Measurements from ENCODE around the gene BACH2. TPM values are rescaled to one million over a fixed set of nuclear protein-coding genes. Genes with fewer than 3 reads are reported as not detected.

Gene BACH2
- total RNA-seq, 2 donors from 2014 or later = 0.52 to 1.2 TPM

- TF ChIP-seq CTCF (IDR thresholded peaks at IDR 0.05) = no peak
- DNase-seq = no peak
Measured at GRCh38 chr6:89965441-89966227, 331.0 kb downstream of the BACH2 start.

GRCh38 chr6:89963391-89963790 lies 333.3 kb downstream of the BACH2 start:
- no peak for TF ChIP-seq CTCF (IDR thresholded peaks at IDR 0.05)
- no peak overlapping the region for H3K27ac ChIP-seq
- no peak for DNase-seq
- H3K36me3 ChIP-seq = no peaks in the 10 kb centered on the region
- H3K9ac ChIP-seq (ENCODE audit: low read depth in 2 of 2, low read length in 2 of 2) = no peak overlapping the region
- H3K4me1 ChIP-seq = no peaks in the 10 kb centered on the region
- H3K27me3 ChIP-seq = no peaks in the 10 kb centered on the region
- H3K9me3 ChIP-seq = no peaks in the 10 kb centered on the region
- intact Hi-C loops (cut with DNase I) = loop anchor here (10.0 kb wide), 1 partner anchor 211 kb away; no protein-coding TSS in a partner anchor
- no peak overlapping the region for H3K4me3 ChIP-seq

More at GRCh38 chr6:89965441-89966227, 331.0 kb downstream of the BACH2 start:
- intact Hi-C loops (cut with DNase I) = loop anchor here (5.0 to 10.0 kb wide), 2 partner anchors 209 to 427 kb away; no protein-coding TSS in a partner anchor
- Histone ChIP-seq H3K27me3 (no peaks in the 10 kb centered on the region), H3K4me1 (no peaks in the 10 kb centered on the region), H3K4me3 (no peak overlapping the region), H3K27ac (no peak overlapping the region), H3K9me3 (no peaks in the 10 kb centered on the region), H3K36me3 (no peaks in the 10 kb centered on the region), H3K9ac (ENCODE audit: low read depth in 2 of 2, low read length in 2 of 2) (no peak overlapping the region)

- Histone ChIP-seq H3K9me3 (no peaks in the 10 kb centered on the region), H3K27ac (no peak overlapping the region), H3K4me3 (no peak overlapping the region), H3K4me1 (no peaks in the 10 kb centered on the region), H3K36me3 (no peaks in the 10 kb centered on the region), H3K9ac (ENCODE audit: low read depth in 2 of 2, low read length in 2 of 2) (no peak overlapping the region), H3K27me3 (no peaks in the 10 kb centered on the region)
- no peak for TF ChIP-seq CTCF (IDR thresholded peaks at IDR 0.05)
- intact Hi-C loops (cut with DNase I) = loop anchor here (10.0 kb wide), 1 partner anchor 213 kb away; no protein-coding TSS in a partner anchor
- DNase-seq = no peak
Measured at GRCh38 chr6:89961481-89961880, 335.2 kb downstream of the BACH2 start.

- Histone ChIP-seq H3K27ac (no peak overlapping the region), H3K27me3 (no peaks in the 10 kb centered on the region), H3K9ac (ENCODE audit: low read depth in 2 of 2, low read length in 2 of 2) (no peak overlapping the region), H3K4me3 (no peak overlapping the region), H3K36me3 (no peaks in the 10 kb centered on the region), H3K4me1 (no peaks in the 10 kb centered on the region), H3K9me3 (no peaks in the 10 kb centered on the region)
- intact Hi-C loops (cut with DNase I) = loop anchor here (10.0 kb wide), 1 partner anchor 215 kb away; no protein-coding TSS in a partner anchor
- no peak for TF ChIP-seq CTCF (IDR thresholded peaks at IDR 0.05)
- DNase-seq = no peak
Measured at GRCh38 chr6:89959883-89960282, 336.8 kb downstream of the BACH2 start.

- intact Hi-C loops (cut with DNase I) = no loop called here
- no peak for DNase-seq
- Histone ChIP-seq H3K9ac (ENCODE audit: low read depth in 2 of 2, low read length in 2 of 2) (no peak overlapping the region), H3K9me3 (no peaks in the 10 kb centered on the region), H3K27me3 (no peaks in the 10 kb centered on the region), H3K4me3 (no peak overlapping the region), H3K36me3 (no peaks in the 10 kb centered on the region), H3K4me1 (no peaks in the 10 kb centered on the region), H3K27ac (no peak overlapping the region)
- TF ChIP-seq CTCF (IDR thresholded peaks at IDR 0.05) = no peak
Measured at GRCh38 chr6:89956182-89956581, 340.5 kb downstream of the BACH2 start.
